ENCODE results near the gene TAAR5. TPM values are rescaled to one million over a fixed set of nuclear protein-coding genes. Genes with fewer than 3 reads are reported as not detected.

TAAR5 gene
- total and polyA plus RNA-seq, 2 donors (not counting 1 experiment from before 2014, with no cell fraction given) = not detected

- H3K79me2 ChIP-seq (ENCODE audit: control insufficient read depth, insufficient read depth, low read length) = no peaks in the 10 kb centered on the region
- no peak overlapping the region for H3K4me3 ChIP-seq (ENCODE audit: control extremely low read depth in 1 of 5, extremely low read depth in 1 of 5, insufficient read depth in 1 of 5, low read depth in 2 of 5, low read length in 4 of 5)
- peaks cover 14% of the 10 kb centered on the region for H3K27me3 Mint-ChIP-seq
- no peaks in the 10 kb centered on the region for H4K20me1 ChIP-seq (ENCODE audit: control insufficient read depth, insufficient read depth, low read length, poor library complexity, severe bottlenecking)
- H3K4me1 ChIP-seq (ENCODE audit: control insufficient read depth in 2 of 2, insufficient read depth in 2 of 2, low read length in 2 of 2) = peaks cover 0 to 2% of the 10 kb centered on the region in 2 donors
- H3K9me3 ChIP-seq (ENCODE audit: control extremely low read depth in 1 of 3, control insufficient read depth in 2 of 3, insufficient read depth in 1 of 3, low read length in 2 of 3) = no peaks in the 10 kb centered on the region
- WGBS (ENCODE audit: insufficient coverage) = 91% methylated on average over 4 of the region's 4 CpGs
- H2AFZ ChIP-seq (ENCODE audit: insufficient read depth, low read depth, low read length, poor library complexity, severe bottlenecking) = no peak overlapping the region
- H3K27ac ChIP-seq (ENCODE audit: low read length in 2 of 2) = no peak overlapping the region
- no peak overlapping the region for H3K9ac ChIP-seq (ENCODE audit: low read length)
- CTCF ChIA-PET = no interaction called here
- ATAC-seq (ENCODE audit: low read depth) (no peak), DNase-seq (no peak)
- no peak overlapping the region for H3K4me2 ChIP-seq (replicated peaks; ENCODE audit: low read depth, low read length, poor library complexity, severe bottlenecking)
- POLR2A ChIA-PET = no interaction called here
- no peaks in the 10 kb centered on the region for H3K36me3 ChIP-seq (replicated peaks in 1 of 2; ENCODE audit: control extremely low read depth in 1 of 2, control insufficient read depth in 1 of 2, extremely low read depth in 1 of 2, insufficient read depth in 2 of 2, low read length in 1 of 2)
- no peak overlapping the region for H3K27ac Mint-ChIP-seq
- H3K4me3 Mint-ChIP-seq = no peak overlapping the region
- H3K4me1 Mint-ChIP-seq = peaks cover 3% of the 10 kb centered on the region
- intact Hi-C loops (cut with micrococcal nuclease) = no loop called here
- H3K27me3 ChIP-seq (replicated peaks in 1 of 4; ENCODE audit: control extremely low read depth in 1 of 4, control insufficient read depth in 3 of 4, insufficient read depth in 4 of 4, low read length in 3 of 4) = peaks cover 0 to 3% (median 0%) of the 10 kb centered on the region in 4 experiments
- H3K9me3 Mint-ChIP-seq (ENCODE audit: insufficient read depth) = no peaks in the 10 kb centered on the region
- TF ChIP-seq, protein P1, sequence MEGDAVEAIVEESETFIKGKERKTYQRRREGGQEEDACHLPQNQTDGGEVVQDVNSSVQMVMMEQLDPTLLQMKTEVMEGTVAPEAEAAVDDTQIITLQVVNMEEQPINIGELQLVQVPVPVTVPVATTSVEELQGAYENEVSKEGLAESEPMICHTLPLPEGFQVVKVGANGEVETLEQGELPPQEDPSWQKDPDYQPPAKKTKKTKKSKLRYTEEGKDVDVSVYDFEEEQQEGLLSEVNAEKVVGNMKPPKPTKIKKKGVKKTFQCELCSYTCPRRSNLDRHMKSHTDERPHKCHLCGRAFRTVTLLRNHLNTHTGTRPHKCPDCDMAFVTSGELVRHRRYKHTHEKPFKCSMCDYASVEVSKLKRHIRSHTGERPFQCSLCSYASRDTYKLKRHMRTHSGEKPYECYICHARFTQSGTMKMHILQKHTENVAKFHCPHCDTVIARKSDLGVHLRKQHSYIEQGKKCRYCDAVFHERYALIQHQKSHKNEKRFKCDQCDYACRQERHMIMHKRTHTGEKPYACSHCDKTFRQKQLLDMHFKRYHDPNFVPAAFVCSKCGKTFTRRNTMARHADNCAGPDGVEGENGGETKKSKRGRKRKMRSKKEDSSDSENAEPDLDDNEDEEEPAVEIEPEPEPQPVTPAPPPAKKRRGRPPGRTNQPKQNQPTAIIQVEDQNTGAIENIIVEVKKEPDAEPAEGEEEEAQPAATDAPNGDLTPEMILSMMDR (IDR thresholded peaks at IDR 0.05) = no peak
Measured at GRCh38 chr6:132548746-132549463, 40.6 kb downstream of the TAAR5 start.

DNA sequence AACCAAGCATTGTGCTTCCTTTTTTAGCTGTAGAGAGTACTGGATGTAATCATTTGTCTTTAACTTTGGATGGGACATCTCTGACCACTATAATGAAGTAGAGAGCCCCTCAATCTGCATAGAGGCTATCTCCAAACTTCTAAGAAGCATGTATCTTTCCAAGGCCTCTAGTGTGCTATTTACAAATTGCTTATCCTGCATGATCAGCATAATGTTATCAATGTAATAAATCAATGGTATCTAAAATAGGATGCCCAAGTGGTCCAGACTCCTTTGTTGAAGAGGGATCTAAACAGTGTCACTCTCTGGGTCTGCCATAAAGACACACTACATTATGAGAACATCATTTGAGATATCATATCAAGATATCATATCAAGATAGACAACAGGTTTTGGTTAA lies 44.7 kb downstream of the TAAR5 start:
- Histone ChIP-seq H4K20me1 (ENCODE audit: control insufficient read depth, insufficient read depth, low read length, poor library complexity, severe bottlenecking) (no peaks in the 10 kb centered on the region), H3K36me3 (replicated peaks in 1 of 2; ENCODE audit: control extremely low read depth in 1 of 2, control insufficient read depth in 1 of 2, extremely low read depth in 1 of 2, insufficient read depth in 2 of 2, low read length in 1 of 2) (no peaks in the 10 kb centered on the region), H2AFZ (ENCODE audit: insufficient read depth, low read depth, low read length, poor library complexity, severe bottlenecking) (no peak overlapping the region), H3K27ac (ENCODE audit: low read length in 2 of 2) (no peak overlapping the region), H3K9ac (ENCODE audit: low read length) (no peak overlapping the region), H3K4me1 (ENCODE audit: control insufficient read depth in 2 of 2, insufficient read depth in 2 of 2, low read length in 2 of 2) (peaks cover 0 to 2% of the 10 kb centered on the region in 2 donors), H3K4me2 (replicated peaks; ENCODE audit: low read depth, low read length, poor library complexity, severe bottlenecking) (no peak overlapping the region), H3K9me3 (ENCODE audit: control extremely low read depth in 1 of 3, control insufficient read depth in 2 of 3, insufficient read depth in 1 of 3, low read length in 2 of 3) (no peaks in the 10 kb centered on the region), H3K4me3 (ENCODE audit: control extremely low read depth in 1 of 5, extremely low read depth in 1 of 5, insufficient read depth in 1 of 5, low read depth in 2 of 5, low read length in 4 of 5) (no peak overlapping the region), H3K79me2 (ENCODE audit: control insufficient read depth, insufficient read depth, low read length) (no peaks in the 10 kb centered on the region), H3K27me3 (replicated peaks in 1 of 4; ENCODE audit: control extremely low read depth in 1 of 4, control insufficient read depth in 3 of 4, insufficient read depth in 4 of 4, low read length in 3 of 4) (peaks cover 0 to 14% (median 1%) of the 10 kb centered on the region in 4 experiments)
- no peak overlapping the region for H3K4me3 Mint-ChIP-seq
- TF ChIP-seq EZH2 (IDR thresholded peaks at IDR 0.05; ENCODE audit: borderline replicate concordance, insufficient read depth, low read depth, low read length, poor library complexity, severe bottlenecking) = no peak
- TF ChIP-seq, protein P1 (IDR thresholded peaks at IDR 0.05) = no peak
- DNase-seq (no peak), ATAC-seq (ENCODE audit: low read depth) (no peak)
- peaks cover 17% of the 10 kb centered on the region for H3K27me3 Mint-ChIP-seq
- no peak overlapping the region for H3K27ac Mint-ChIP-seq
- ChIA-PET CTCF (interaction anchor here (1.7 kb wide), 1 partner anchor 14 kb away, joined by 8 read pairs; no protein-coding TSS in a partner anchor), POLR2A (no interaction called here)
- intact Hi-C loops (cut with micrococcal nuclease) = no loop called here
- H3K9me3 Mint-ChIP-seq (ENCODE audit: insufficient read depth) = no peaks in the 10 kb centered on the region
- H3K4me1 Mint-ChIP-seq = peaks cover 3% of the 10 kb centered on the region
